GM12875 (cell line): ENCODE data around the gene OBSCN.

Experiments used
- H3K4me3 ChIP-seq: one replicate; pipeline ENCODE4 v1.5.1; 2011; ENCODE audit warnings: low read depth, low read length, control low read depth
- CTCF ChIP-seq: IDR thresholded peaks from 2 replicates; pipeline ENCODE4 v1.5.1; 2011; ENCODE audit warnings: low read depth, mild to moderate bottlenecking, control low read depth, inconsistent platforms, low read length, moderate library complexity, borderline replicate concordance; ENCODE audit not compliant: insufficient read depth

The OBSCN gene

GRCh38 chr1:228373004-228373680 lies 165.3 kb downstream of the OBSCN start:
- TF ChIP-seq CTCF, result no peak
- H3K4me3 ChIP-seq, result no peak overlapping the region

- no peak for TF ChIP-seq CTCF
- H3K4me3 ChIP-seq, result no peak overlapping the region
Measured at GRCh38 chr1:228373681-228374571, 166.1 kb downstream of the OBSCN start.

GRCh38 chr1:228374711-228375577 lies 167.1 kb downstream of the OBSCN start:
- H3K4me3 ChIP-seq, result no peak overlapping the region
- TF ChIP-seq CTCF, result no peak

GRCh38 chr1:228375578-228376261 lies 167.9 kb downstream of the OBSCN start:
- no peak for TF ChIP-seq CTCF

GRCh38 chr1:228376262-228376628 lies 168.4 kb downstream of the OBSCN start:
- H3K4me3 ChIP-seq, result no peak overlapping the region
- TF ChIP-seq CTCF, result no peak

More at GRCh38 chr1:228375578-228376261, 167.9 kb downstream of the OBSCN start:
- H3K4me3 ChIP-seq, result no peak overlapping the region
